ENCODE results near the gene EVA1A. TPM values are rescaled to one million over a fixed set of nuclear protein-coding genes. Genes with fewer than 3 reads are reported as not detected.

Gene EVA1A
- total and polyA plus RNA-seq, 2 experiments from 2014 or later = 4.6 to 7.9 TPM

DNA sequence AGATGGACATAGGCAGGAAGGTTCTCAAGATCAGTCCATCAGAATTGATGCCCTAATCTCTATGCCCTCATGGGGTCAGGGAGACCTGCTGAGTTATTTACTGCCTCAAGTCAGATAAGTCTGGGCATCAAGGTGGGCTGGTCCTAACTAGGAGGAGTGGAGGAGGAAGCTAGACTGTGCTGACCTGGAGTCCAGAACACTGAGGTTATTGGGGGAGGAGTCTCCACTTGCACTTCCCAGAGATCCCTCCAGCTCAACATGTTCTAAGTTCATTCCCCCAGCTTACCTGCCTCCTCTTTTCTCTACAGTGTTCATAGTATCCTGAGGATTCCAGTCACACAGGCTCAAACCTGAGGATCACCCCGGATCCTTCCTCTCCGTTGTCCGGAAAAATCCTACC, 19.3 kb downstream of the EVA1A start:
- TF ChIP-seq EZH2phosphoT487 (IDR thresholded peaks at IDR 0.05; ENCODE audit: unreplicated experiment) (no peak), JUNB (IDR thresholded peaks at IDR 0.05; ENCODE audit: unreplicated experiment) (no peak), EZH2 (IDR thresholded peaks at IDR 0.05; ENCODE audit: low read depth, unreplicated experiment) (no peak), STAT1 (IDR thresholded peaks at IDR 0.05; ENCODE audit: unreplicated experiment) (no peak), POLR2AphosphoS5 (IDR thresholded peaks at IDR 0.05; ENCODE audit: low read depth) (no peak), NANOG (IDR thresholded peaks at IDR 0.05; ENCODE audit: borderline replicate concordance) (no peak), ZNF331 (CRISPR knock-in tag; IDR thresholded peaks at IDR 0.05; ENCODE audit: low read depth) (no peak), CREB1 (CRISPR knock-in tag; IDR thresholded peaks at IDR 0.05; ENCODE audit: low read depth) (no peak), ZNF114 (CRISPR knock-in tag; IDR thresholded peaks at IDR 0.05) (no peak)
- TF ChIP-seq, protein P1, sequence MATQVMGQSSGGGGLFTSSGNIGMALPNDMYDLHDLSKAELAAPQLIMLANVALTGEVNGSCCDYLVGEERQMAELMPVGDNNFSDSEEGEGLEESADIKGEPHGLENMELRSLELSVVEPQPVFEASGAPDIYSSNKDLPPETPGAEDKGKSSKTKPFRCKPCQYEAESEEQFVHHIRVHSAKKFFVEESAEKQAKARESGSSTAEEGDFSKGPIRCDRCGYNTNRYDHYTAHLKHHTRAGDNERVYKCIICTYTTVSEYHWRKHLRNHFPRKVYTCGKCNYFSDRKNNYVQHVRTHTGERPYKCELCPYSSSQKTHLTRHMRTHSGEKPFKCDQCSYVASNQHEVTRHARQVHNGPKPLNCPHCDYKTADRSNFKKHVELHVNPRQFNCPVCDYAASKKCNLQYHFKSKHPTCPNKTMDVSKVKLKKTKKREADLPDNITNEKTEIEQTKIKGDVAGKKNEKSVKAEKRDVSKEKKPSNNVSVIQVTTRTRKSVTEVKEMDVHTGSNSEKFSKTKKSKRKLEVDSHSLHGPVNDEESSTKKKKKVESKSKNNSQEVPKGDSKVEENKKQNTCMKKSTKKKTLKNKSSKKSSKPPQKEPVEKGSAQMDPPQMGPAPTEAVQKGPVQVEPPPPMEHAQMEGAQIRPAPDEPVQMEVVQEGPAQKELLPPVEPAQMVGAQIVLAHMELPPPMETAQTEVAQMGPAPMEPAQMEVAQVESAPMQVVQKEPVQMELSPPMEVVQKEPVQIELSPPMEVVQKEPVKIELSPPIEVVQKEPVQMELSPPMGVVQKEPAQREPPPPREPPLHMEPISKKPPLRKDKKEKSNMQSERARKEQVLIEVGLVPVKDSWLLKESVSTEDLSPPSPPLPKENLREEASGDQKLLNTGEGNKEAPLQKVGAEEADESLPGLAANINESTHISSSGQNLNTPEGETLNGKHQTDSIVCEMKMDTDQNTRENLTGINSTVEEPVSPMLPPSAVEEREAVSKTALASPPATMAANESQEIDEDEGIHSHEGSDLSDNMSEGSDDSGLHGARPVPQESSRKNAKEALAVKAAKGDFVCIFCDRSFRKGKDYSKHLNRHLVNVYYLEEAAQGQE (IDR thresholded peaks at IDR 0.05; ENCODE audit: unreplicated experiment) = no peak
- TF ChIP-seq, protein P2, sequence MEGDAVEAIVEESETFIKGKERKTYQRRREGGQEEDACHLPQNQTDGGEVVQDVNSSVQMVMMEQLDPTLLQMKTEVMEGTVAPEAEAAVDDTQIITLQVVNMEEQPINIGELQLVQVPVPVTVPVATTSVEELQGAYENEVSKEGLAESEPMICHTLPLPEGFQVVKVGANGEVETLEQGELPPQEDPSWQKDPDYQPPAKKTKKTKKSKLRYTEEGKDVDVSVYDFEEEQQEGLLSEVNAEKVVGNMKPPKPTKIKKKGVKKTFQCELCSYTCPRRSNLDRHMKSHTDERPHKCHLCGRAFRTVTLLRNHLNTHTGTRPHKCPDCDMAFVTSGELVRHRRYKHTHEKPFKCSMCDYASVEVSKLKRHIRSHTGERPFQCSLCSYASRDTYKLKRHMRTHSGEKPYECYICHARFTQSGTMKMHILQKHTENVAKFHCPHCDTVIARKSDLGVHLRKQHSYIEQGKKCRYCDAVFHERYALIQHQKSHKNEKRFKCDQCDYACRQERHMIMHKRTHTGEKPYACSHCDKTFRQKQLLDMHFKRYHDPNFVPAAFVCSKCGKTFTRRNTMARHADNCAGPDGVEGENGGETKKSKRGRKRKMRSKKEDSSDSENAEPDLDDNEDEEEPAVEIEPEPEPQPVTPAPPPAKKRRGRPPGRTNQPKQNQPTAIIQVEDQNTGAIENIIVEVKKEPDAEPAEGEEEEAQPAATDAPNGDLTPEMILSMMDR (conservative IDR thresholded peaks at IDR 0.05; ENCODE audit: low read depth in 2 of 2) = no peak
- TF ChIP-seq, protein P3, sequence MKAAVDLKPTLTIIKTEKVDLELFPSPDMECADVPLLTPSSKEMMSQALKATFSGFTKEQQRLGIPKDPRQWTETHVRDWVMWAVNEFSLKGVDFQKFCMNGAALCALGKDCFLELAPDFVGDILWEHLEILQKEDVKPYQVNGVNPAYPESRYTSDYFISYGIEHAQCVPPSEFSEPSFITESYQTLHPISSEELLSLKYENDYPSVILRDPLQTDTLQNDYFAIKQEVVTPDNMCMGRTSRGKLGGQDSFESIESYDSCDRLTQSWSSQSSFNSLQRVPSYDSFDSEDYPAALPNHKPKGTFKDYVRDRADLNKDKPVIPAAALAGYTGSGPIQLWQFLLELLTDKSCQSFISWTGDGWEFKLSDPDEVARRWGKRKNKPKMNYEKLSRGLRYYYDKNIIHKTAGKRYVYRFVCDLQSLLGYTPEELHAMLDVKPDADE (IDR thresholded peaks at IDR 0.05) = no peak
- TF ChIP-seq, protein P4, sequence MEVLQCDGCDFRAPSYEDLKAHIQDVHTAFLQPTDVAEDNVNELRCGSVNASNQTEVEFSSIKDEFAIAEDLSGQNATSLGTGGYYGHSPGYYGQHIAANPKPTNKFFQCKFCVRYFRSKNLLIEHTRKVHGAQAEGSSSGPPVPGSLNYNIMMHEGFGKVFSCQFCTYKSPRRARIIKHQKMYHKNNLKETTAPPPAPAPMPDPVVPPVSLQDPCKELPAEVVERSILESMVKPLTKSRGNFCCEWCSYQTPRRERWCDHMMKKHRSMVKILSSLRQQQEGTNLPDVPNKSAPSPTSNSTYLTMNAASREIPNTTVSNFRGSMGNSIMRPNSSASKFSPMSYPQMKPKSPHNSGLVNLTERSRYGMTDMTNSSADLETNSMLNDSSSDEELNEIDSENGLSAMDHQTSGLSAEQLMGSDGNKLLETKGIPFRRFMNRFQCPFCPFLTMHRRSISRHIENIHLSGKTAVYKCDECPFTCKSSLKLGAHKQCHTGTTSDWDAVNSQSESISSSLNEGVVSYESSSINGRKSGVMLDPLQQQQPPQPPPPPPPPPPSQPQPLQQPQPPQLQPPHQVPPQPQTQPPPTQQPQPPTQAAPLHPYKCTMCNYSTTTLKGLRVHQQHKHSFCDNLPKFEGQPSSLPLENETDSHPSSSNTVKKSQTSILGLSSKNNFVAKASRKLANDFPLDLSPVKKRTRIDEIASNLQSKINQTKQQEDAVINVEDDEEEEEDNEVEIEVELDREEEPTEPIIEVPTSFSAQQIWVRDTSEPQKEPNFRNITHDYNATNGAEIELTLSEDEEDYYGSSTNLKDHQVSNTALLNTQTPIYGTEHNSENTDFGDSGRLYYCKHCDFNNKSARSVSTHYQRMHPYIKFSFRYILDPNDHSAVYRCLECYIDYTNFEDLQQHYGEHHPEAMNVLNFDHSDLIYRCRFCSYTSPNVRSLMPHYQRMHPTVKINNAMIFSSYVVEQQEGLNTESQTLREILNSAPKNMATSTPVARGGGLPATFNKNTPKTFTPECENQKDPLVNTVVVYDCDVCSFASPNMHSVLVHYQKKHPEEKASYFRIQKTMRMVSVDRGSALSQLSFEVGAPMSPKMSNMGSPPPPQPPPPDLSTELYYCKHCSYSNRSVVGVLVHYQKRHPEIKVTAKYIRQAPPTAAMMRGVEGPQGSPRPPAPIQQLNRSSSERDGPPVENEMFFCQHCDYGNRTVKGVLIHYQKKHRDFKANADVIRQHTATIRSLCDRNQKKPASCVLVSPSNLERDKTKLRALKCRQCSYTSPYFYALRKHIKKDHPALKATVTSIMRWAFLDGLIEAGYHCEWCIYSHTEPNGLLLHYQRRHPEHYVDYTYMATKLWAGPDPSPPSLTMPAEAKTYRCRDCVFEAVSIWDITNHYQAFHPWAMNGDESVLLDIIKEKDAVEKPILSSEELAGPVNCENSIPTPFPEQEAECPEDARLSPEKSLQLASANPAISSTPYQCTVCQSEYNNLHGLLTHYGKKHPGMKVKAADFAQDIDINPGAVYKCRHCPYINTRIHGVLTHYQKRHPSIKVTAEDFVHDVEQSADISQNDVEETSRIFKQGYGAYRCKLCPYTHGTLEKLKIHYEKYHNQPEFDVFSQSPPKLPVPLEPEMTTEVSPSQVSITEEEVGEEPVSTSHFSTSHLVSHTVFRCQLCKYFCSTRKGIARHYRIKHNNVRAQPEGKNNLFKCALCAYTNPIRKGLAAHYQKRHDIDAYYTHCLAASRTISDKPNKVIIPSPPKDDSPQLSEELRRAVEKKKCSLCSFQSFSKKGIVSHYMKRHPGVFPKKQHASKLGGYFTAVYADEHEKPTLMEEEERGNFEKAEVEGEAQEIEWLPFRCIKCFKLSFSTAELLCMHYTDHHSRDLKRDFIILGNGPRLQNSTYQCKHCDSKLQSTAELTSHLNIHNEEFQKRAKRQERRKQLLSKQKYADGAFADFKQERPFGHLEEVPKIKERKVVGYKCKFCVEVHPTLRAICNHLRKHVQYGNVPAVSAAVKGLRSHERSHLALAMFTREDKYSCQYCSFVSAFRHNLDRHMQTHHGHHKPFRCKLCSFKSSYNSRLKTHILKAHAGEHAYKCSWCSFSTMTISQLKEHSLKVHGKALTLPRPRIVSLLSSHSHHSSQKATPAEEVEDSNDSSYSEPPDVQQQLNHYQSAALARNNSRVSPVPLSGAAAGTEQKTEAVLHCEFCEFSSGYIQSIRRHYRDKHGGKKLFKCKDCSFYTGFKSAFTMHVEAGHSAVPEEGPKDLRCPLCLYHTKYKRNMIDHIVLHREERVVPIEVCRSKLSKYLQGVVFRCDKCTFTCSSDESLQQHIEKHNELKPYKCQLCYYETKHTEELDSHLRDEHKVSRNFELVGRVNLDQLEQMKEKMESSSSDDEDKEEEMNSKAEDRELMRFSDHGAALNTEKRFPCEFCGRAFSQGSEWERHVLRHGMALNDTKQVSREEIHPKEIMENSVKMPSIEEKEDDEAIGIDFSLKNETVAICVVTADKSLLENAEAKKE (CRISPR knock-in tag; IDR thresholded peaks at IDR 0.05) = no peak
- H3F3A ChIP-seq (replicated peaks; ENCODE audit: low read depth) = no peaks in the 10 kb centered on the region
- H2AFZ ChIP-seq = no peak overlapping the region
- H3K4me3 ChIP-seq = no peak overlapping the region
- H3K9me2 ChIP-seq (ENCODE audit: insufficient read depth) = 0 out of 2 replicates have a peak, but pooled peaks cover 2% of the 10 kb centered on the region
- Mint-ChIP-seq H3K9me3 (no peaks in the 10 kb centered on the region), H3K4me1 (no peaks in the 10 kb centered on the region), H3K4me3 (no peak overlapping the region), H3K36me3 (ENCODE audit: low read depth) (peaks cover 11% of the 10 kb centered on the region), H3K27me3 (ENCODE audit: insufficient read depth, low read depth, poor library complexity) (no peaks in the 10 kb centered on the region), H3K27ac (no peak overlapping the region)
- no peaks in the 10 kb centered on the region for H3K4me1 ChIP-seq (ENCODE audit: insufficient read depth)
- H3K27me3 ChIP-seq (ENCODE audit: insufficient read depth) = no peaks in the 10 kb centered on the region
- H3K27ac ChIP-seq (ENCODE audit: low read depth) = no peak overlapping the region
- H4K20me1 ChIP-seq (replicated peaks; ENCODE audit: insufficient read depth) = no peaks in the 10 kb centered on the region
- DNase-seq (ENCODE audit: low spot score) (no peak), ATAC-seq (no peak)
- H3K4me2 ChIP-seq = no peak overlapping the region
- H3K36me3 ChIP-seq (ENCODE audit: insufficient read depth) = no peaks in the 10 kb centered on the region
- no peaks in the 10 kb centered on the region for H3K79me2 ChIP-seq (replicated peaks; ENCODE audit: insufficient read depth)
